Esophagus squamous epithelium (tissue), 4 donors: Measurements from ENCODE around the gene RPE65.

Experiments used
- POLR2A ChIP-seq, 4 donors: fragments of 450-650 bp; IDR thresholded peaks; one replicate each; pipeline ENCODE4 v1.6.1; 2017; ENCODE audit warnings: antibody characterized with exemption in 4 of 4, mild to moderate bottlenecking in 4 of 4, moderate library complexity in 3 of 4
- TF ChIP-seq, protein P1 (sequence below), 6 experiments: fragments of 450-650 bp in 4 of 6; fragments of 200-600 bp in 2 of 6; sonication (generic) in 2 of 6; IDR thresholded peaks; one replicate each; pipeline ENCODE4 v1.5.1; 2016 to 2019; ENCODE audit warnings: antibody characterized with exemption in 6 of 6, mild to moderate bottlenecking in 4 of 6, moderate library complexity in 4 of 6

DNA sequence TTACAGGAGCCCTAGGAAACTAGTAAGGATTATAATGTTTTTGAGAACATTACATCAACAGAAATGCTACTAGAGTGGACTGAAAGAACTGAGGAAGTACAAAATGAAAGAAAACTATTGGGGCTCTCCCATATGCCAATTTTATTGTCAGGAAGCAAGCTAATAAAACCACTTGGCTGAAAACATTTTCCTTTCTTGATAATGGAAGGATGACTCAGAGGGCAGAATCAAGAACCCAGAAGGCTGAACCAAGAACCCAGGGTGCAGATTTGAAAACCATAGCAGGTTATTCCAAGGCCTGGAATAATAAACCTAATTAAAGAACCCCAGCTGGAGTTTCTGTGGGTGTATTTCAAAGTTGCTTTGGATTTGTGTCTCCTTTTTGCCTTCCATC is 70.7 kb downstream of the RPE65 start:
- TF ChIP-seq, protein P1, sequence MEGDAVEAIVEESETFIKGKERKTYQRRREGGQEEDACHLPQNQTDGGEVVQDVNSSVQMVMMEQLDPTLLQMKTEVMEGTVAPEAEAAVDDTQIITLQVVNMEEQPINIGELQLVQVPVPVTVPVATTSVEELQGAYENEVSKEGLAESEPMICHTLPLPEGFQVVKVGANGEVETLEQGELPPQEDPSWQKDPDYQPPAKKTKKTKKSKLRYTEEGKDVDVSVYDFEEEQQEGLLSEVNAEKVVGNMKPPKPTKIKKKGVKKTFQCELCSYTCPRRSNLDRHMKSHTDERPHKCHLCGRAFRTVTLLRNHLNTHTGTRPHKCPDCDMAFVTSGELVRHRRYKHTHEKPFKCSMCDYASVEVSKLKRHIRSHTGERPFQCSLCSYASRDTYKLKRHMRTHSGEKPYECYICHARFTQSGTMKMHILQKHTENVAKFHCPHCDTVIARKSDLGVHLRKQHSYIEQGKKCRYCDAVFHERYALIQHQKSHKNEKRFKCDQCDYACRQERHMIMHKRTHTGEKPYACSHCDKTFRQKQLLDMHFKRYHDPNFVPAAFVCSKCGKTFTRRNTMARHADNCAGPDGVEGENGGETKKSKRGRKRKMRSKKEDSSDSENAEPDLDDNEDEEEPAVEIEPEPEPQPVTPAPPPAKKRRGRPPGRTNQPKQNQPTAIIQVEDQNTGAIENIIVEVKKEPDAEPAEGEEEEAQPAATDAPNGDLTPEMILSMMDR (IDR thresholded peaks at IDR 0.05), result no peak
- no peak for TF ChIP-seq POLR2A (IDR thresholded peaks at IDR 0.05)
